GM18520 (cell line): ENCODE measurements around the gene GABBR2.
"Not testable (repeated sequence)": the region's sequence is repeated elsewhere in the genome, so short reads cannot be mapped to it uniquely, and the experiment has no call there.

Experiments used
- ATAC-seq: cut with Tn5 transposase; IDR thresholded peaks from one replicate; pipeline ENCODE4 v1.9.1; 2021; ENCODE audit not compliant: unreplicated experiment

Gene GABBR2

GRCh38 chr9:98517761-98518160 lies 191.0 kb downstream of the GABBR2 start:
- ATAC-seq: no peak

GRCh38 chr9:98516897-98517503 lies 191.7 kb downstream of the GABBR2 start:
- ATAC-seq: no peak

DNA sequence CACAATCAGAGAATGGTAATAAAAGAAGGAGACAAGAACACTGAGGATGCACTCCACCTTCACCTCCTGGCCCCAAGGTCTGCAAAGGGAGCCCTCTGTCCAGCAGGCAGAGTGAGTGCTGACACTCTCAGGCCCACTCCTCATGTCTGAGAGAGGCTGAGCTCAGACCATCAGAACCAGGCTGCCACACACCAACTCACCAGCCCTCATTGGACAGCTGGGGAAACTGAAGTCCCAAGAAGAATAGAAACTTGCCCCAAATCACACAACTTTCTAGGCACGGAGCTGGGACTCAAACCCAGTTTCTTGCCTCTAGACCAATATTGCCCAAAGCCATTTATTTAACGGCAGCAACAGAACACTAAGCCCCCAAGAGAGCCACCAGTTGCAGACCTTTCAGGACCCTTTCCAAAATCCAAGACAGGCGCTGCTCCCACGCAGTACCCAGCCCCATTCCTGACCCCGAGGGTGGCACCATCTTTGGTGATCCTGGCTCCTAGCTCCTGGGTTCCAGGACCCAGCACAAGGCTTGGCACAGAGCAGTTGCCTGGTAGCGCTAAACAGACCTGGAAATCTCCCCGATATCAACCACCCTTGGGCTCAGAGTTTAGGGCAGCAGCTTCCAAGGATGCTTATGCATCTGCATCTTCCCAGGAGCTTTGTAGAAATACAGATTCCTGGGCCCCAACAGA lies 192.4 kb downstream of the GABBR2 start:
- no peak for ATAC-seq

DNA sequence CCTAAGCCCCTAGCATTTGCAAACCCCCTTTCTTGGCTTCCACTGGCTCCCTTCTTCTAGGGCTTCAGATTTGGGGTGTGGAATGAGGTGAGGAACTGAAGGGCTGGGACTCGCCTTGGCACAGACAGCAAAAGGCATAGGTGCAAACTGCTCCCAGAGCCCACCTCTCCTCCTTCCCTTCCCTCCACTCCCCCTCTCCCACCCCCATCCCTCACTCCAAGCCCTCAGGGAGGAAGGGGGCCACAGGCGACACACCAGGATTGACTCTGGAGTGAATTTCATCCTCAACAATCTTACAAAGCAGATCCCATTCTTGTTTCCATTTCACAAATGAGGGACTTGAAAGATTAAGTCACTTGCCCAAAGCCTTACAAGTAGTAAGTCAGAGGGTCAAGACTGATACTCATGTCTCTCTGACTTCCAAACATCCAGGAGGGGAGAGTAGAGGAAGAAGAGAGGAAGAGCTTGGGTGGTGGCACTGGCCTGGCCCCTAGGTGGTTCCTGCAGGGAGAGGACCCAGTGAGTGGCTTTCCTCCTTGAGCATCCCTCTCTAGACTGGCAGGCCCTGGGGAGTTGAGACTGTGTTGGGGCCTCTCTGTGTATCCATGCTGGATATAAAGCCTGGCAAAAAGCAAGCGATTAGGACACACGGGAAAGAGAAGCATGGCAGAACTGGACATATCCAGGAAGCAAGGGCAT lies 193.1 kb downstream of the GABBR2 start:
- no peak for ATAC-seq

GRCh38 chr9:98514841-98515240 lies 193.9 kb downstream of the GABBR2 start:
- ATAC-seq: no peak

GRCh38 chr9:98508217-98508919 lies 200.4 kb downstream of the GABBR2 start:
- not testable (repeated sequence) for ATAC-seq

- no peak for ATAC-seq
These were observed 202.2 kb downstream of the GABBR2 start for GRCh38 chr9:98506422-98507054.

GRCh38 chr9:98504298-98505282 lies 204.1 kb downstream of the GABBR2 start:
- ATAC-seq: no peak

- ATAC-seq: no peak
These were observed 204.9 kb downstream of the GABBR2 start for GRCh38 chr9:98503867-98504266.

GRCh38 chr9:98502976-98503325 lies 205.8 kb downstream of the GABBR2 start:
- no peak for ATAC-seq

DNA sequence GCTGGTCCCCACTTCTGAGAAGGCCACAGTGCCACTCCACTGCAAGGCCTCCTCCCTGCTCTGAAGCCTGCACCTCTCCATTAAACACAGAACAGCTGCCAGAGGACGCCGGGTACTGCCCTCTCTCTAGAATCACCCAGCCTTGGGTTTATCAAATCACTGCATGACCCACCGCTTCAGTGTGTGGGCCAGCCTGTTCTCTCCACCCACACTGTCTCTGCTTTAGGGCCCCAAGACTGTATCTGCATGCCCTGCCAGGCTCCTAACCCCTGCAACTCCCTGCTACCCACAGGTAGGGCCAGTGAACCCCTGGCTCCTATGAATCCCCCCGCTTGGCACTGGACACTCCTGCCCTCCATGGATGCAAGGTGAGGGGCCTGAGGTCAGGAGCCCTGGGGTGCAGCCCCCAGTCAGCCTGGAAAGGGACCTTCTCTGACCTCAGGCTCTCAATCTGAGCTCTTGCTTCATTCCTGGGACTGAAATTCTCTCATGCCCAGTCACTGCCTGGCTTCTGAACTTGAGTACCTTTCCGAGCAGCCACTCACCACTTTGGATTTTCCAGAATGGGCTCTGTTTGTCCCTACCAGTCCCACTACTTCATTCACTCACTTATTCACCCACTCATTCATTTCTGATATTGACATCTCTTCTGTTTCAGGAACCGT lies 206.3 kb downstream of the GABBR2 start:
- no peak for ATAC-seq

GRCh38 chr9:98501819-98502218 lies 206.9 kb downstream of the GABBR2 start:
- ATAC-seq: no peak

GRCh38 chr9:98501259-98501658 lies 207.5 kb downstream of the GABBR2 start:
- ATAC-seq: not testable (repeated sequence)

- no peak for ATAC-seq
These were observed 208.3 kb downstream of the GABBR2 start for GRCh38 chr9:98500337-98500919.

DNA sequence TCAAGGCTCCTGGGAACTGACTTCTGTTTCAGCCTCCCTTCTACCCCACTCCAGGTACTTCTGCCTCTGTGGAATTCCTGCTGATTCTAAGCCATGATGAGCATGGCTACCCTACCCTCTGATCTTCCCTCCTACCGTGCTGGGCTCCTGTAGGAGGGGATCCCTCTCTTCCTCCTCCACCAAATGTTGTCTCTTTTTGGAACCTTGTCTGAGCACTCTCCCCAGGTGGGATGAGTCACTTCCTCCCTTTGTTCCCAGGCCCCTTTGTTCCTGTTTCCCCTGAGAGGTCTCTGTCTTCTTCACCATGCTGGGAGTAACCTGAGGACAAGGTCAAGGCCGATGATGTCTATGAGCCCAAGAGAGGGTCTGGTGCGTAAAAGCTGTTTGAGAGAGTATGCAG lies 213.2 kb downstream of the GABBR2 start:
- ATAC-seq: no peak

- no peak for ATAC-seq
These were observed 213.9 kb downstream of the GABBR2 start for GRCh38 chr9:98494852-98495251.

- no peak for ATAC-seq
These were observed 216.9 kb downstream of the GABBR2 start for GRCh38 chr9:98491828-98492227.

DNA sequence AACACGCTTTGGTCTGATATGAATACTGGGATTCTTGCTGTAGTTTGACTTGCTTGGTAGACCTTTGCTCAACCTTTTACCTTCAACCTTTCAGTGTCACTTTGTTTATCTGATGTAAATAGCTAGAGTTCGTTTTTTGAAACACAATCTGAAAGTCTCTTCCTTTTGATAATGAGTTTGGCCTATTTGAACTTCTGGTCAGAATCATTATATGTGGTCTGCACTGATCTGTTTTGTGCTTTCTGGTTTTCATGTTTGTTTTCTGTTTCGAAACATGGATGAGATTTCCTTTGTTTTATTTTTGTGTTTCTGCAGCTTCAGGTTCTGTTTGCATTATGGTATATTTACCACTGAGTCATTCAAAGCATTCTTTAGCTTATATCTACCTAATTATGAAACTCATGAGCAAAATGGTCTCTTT lies 217.5 kb downstream of the GABBR2 start:
- ATAC-seq: no peak
